Mammary epithelial cell (primary cell): ENCODE data around the gene PRR5.

Source experiments
- CTCF ChIP-seq, 2 donors: IDR thresholded peaks in 1 of 2; conservative IDR thresholded peaks in 1 of 2; 2 replicates each; pipeline ENCODE4 v1.5.1; 2011 to 2012; ENCODE audit warnings: inconsistent platforms in 2 of 2, low read length in 2 of 2, mild to moderate bottlenecking in 2 of 2, control low read depth in 1 of 2, low read depth in 1 of 2; ENCODE audit not compliant: insufficient read depth in 1 of 2; ENCODE audit errors: extremely low read depth in 1 of 2
- EZH2 ChIP-seq: IDR thresholded peaks from 2 replicates; pipeline ENCODE4 v1.6.1; 2012; ENCODE audit warnings: low read length, inconsistent platforms, borderline replicate concordance

- no peak for TF ChIP-seq EZH2
- no peak for TF ChIP-seq CTCF (conservative IDR thresholded peaks at IDR 0.05 in 1 of 2, IDR thresholded peaks at IDR 0.05 in 1 of 2; ENCODE audit: extremely low read depth in 1 of 2, insufficient read depth in 1 of 2, low read depth in 1 of 2, low read length in 2 of 2)
Measured at GRCh38 chr22:44724416-44724815, 22.4 kb downstream of the PRR5 start.
